ENCODE data around the gene PBX1.
A peak's percentile ranks its signal among the peaks of the same experiment; 100 is the strongest.
"Not testable (repeated sequence)": the region's sequence is repeated elsewhere in the genome, so short reads cannot be mapped to it uniquely, and the experiment has no call there.

PBX1 gene

DNA sequence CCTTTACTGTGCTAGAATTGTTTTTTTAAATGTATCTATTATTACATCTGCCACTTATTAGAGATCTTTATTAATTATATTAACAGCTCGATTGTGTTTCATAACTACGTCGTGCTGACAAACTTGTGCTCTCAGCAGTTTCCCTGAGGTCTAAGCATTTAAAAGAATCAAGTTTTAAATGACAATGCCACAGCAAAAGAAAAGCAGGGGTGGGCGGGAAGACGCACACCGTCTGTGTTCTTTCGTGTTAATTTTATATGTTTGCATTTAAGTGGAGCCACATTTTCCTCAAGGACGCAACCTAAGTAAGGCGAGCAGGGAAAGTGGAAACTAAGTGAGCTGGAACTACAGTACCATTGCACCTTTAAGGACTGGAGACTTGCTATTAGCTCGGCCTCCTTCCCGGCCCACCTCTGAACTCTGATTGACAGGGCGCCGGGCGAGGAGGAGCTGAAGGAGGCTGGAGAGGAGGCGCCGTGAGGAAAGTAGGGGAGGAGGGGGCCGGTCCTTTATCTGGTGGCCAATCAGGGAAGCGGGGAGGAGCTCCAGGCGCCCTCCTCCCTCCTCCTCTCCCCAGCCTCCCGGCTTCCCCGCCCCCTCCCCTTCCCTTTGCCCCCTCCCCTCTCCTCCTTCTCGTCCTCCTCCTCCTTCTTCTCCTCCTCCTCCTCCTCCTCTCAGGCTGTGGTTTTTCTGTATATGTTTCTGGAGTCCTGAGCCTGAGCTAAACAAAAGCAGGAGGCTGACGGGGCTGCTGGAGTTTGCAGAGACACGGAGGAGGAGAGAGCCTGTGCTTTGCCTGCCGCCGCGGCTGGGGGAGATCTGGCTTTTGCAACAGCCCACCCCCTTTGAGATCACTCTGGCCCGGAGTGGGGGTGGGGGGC lies at the start of gene PBX1:
Gene PBX1 (plus strand): TSS at position 724 of the 881 bp plus-strand sequence.
- peak; percentile 97 for DNase-seq

DNA sequence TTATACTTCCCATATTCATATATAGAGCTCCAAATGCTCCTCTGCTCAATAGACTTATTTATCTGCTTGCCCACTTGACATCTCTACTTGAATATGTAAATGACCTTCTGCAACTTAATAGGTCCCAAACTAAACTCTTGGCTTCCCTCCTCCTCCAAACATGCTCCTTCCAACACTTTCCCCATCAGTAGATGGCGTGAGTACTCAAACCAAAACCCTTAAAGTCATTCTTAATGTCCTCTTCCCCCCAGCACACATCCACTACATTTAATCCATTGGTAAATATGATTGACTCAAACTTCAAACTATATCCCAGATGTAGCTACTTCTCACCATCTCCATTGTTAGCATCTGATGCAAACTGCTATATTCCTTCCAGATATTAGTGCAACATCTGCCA lies 48.5 kb upstream of the PBX1 start:
- no peak for DNase-seq

DNA sequence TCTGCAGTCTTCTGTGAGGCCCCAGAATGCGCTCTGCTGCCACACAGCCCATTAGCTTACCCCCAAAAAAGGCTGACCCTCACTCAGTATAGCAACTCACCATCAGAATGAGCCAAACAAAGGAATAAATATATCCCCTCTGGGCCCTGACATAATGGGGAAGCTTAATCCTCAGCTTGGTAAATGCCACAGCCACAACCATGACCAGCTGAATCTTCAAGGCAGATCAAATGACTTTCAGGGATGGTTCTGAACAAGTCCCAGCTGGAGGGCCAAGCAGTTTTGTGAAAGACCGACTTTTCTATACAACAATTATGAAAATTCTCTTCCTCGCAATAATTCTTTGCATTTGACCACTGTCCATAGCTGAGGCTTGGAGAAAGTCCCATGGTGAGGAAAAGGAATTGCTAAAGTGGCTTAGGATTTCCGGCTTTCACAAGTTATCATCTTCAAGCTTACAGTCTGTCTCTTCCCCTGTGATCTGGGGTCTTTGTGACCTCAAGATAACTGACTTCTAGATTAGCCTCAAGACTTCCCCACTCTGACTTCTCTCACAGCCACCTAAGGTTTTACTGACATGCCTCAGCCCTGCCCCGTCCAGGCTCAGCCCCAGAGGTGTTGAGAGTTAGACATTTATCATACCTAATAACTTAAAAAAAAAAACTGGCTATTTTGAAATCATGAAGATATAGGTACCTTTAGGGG lies 47.8 kb upstream of the PBX1 start:
- DNase-seq: no peak

- no peak for DNase-seq
These were observed 43.8 kb upstream of the PBX1 start for GRCh38 chr1:164515231-164515630.

DNA sequence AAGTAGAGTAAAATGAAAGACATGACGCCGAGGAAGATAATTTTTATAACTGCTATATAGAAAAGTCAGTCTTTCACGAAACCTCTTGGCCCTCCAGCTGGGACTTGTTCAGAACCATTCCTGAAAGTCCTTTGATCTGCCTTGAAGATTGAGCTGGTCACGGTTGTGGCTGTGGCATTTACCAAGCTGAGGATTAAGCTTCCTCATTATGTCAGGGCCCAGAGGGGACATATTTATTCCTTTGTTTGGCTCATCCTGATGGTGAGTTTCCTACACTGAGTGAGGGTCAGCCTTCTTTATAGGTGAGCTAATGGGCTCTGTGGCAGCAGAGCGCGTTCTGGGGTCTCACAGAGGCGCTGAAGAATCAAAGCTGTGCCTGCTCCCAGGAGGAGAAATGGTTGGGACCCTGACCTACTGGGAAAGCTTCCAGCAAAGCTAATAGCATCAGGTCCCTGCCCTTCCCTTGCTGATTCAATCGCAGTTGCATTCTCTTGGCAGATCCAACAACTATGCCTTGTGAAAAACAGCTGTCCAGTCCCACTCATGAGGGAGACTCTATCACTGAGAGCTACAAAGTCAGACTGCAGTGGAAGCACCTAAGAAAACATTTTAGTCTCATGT lies 43.2 kb upstream of the PBX1 start:
- DNase-seq: no peak

- no peak for DNase-seq
These were observed 42.4 kb upstream of the PBX1 start for GRCh38 chr1:164516591-164516990.

GRCh38 chr1:164518692-164519332 lies 40.2 kb upstream of the PBX1 start:
- DNase-seq: no peak

DNA sequence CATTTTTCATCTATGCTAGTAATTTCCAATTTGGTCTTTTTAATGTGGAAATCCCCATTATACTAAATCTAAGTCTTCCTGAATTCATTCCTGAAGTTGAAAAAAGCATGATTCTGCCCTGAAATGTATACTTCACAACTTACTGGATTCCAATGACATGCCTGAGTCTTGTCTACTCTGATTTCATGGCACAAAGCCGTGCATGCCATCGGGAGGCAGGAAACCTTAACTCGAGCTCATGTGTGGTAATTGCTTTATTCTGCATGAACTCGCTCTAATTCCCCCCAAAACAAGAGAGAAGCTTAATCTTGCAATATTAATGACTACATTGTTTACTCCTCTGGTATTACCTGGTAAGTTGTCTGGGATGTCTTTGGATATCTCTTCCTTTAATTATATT lies 39.6 kb upstream of the PBX1 start:
- DNase-seq: no peak

DNA sequence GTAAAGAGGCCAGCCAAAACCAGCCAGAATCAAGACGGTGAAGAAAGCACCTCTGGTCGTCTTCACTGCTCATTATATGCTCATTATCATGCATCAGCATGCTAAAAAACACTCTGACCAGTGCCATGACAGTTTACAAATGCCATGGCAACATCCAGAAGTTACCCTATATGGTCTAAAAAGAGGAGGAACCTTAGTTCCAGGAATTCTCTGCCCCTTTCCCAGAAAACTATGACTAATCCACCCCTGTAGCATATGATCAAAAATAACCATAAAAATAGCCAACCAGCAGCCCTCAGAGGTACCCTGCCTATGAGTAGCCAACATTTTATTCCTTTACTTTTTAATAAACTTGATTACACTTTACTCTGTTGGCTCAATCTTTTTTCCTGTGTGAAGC lies 34.2 kb upstream of the PBX1 start:
- DNase-seq: no peak

DNA sequence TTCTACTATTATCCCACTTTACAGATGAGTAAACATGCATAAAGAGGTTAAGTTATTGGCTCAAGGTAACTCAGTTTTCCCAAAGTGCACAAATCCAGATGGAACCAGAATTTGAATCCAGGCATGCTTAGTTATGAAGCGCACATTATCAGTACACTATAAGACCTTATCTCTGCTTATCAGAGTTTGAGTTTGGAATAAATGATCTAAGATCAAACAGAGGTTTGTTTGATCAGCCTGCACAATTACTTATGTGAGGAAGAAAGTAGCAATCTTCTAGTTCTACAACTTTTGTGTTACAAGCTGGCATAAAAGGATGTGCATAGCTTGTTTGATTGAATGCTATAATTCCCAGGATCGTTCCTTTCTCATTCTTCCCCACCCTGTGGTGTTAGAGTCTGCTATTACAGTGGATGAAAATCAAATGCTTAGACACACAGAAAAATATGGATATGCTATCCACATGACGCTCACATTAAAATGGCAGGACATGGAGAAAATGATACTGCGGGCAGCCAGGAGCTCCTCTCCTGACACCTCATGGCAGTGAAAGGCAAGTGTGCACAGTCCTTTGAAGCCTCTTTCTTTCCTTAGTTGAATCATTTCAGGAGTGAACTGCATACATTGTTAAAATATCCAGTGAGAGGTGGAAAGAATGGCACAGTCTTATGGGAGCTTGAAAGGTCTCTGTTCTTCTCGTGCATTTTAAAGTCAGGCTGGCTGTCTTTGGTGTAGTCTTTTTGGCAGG lies 23.9 kb upstream of the PBX1 start:
- DNase-seq: no peak

GRCh38 chr1:164552463-164552988 lies 6.5 kb upstream of the PBX1 start:
- not testable (repeated sequence) for DNase-seq

DNA sequence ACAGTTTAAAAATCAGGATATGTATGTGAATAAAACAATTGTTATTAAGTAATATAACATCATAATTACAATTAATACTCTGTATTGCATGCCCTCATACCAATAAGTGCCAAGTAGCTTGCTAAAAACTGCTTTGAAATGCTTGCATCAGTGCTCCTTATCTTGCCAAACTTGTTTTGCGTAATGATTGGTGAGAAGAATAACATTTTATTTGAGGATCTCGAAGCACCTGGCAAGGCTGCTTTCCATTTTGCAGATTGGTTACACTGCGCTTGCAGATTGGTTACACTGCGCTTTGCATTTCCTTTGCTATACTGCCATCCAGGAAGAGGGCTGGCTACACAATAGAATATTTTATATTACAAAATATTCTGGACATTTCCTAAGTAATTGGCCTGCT lies 1.7 kb upstream of the PBX1 start:
- DNase-seq: no peak

DNA sequence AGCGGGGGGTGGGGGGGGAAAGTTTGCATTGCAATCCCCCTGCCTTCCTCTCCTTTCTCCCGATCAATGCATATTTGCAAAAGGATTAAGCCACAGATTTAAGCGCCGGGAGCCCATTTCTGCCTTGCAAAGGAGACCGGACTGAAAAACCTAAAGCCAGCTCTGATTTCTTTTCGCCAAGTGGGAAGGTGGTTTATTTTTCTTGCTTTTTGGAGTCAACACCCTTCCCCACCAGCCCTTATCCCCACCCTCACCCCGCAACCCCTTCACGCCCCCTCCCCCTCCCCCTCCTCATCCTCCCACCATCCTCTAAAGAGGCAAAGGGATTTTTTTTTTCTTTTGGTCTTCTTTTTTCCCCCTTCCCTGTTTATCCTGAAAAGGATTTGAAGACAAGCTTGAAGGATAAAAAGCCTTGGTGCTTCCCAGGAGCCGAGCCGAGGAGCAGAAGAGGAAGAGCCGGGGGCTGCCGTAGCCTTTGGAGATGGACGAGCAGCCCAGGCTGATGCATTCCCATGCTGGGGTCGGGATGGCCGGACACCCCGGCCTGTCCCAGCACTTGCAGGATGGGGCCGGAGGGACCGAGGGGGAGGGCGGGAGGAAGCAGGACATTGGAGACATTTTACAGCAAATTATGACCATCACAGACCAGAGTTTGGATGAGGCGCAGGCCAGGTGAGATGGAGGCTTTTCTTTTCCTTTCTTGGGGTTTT lies 513 bp downstream of the PBX1 start:
- DNase-seq: peak; percentile 79

DNA sequence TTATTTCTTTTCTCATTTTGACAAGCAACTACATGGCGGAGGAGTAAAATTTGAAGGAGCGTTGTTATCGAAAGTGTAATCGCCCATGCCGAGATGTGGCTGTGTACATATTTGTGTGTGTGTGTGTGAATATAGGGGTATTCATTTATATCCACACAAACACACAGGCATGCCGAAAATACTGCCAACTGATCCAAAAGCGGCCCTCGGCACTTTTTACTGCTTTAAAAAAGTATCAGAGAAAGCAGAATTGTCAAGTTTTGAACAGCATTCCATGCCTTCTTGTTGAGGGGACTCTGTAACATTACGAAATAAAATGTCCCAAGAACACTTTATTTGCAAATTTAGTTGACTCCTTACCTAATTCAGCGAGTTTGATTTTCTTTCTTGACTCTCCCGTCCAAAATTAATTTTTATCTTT lies 1.1 kb downstream of the PBX1 start:
- no peak for DNase-seq

GRCh38 chr1:164560556-164560955 lies 1.6 kb downstream of the PBX1 start:
- DNase-seq: no peak

DNA sequence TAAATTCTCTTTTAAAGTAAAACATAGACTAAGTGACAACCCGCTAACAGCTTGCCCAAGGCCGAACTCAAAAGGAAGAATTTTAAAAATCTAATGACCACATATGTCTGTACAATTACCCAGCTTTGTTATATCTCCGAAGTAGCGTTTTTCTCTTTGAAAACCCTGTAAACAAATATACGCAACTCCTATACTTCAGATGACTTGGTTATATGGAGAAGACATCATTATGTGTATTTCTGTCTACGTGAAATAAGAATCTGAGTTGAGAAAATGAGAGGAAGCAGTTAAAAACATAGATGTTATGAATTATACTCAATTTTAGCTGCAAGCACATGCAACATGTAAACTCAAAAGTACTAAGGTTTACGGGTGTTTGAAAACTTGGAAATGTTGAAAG lies 2.0 kb downstream of the PBX1 start:
- no peak for DNase-seq

GRCh38 chr1:164561472-164561871 lies 2.5 kb downstream of the PBX1 start:
- DNase-seq: no peak

DNA sequence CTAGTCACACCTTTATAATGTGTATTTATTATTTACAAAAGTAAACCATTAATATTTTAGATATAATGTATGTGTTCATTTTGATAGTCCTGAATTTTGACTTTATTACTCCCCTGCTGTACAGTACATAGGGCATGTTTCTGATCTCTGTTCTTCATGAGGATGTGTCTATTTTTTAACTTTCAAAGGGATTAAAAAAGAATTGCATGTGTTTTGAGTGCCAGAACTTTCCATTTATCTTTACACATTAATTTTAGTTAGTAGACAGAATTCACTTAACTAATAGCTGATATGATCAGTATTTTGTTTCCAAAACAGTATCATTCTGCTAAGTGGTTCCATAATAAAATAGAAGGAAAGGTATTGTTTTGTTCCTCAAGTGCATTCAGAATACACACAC lies 3.1 kb downstream of the PBX1 start:
- no peak for DNase-seq

- no peak for DNase-seq
These were observed 3.5 kb downstream of the PBX1 start for GRCh38 chr1:164562511-164562910.

GRCh38 chr1:164562947-164563520 lies 4.0 kb downstream of the PBX1 start:
- no peak for DNase-seq

DNA sequence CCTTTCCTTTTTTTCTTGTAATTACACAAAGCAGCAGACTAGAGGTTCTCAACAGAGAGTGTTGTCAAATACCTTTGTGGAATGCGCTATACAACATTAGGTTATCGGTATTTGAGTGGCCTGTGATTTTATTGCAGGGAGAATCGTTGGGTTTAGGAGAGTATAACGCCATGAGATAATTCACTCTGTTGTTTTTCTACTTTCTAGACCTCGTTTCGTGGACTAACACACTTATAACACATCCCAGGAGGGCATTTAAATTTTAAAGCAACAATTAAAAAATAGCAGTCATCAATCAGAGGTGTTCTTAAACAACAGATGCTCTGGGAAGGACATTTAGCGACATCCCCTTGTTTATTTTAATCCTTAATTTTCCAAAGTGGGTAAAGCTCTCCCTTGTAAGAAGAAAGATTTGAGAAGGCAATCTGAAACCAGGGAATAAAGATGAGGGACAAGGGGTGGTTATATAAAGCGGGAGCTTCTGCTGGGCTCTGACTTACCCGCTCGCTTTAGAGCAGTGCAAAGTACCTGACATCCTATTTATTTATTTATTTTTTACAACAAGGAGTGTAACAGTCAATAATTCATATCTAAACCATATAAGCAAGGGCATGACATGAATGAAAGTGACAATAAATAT lies 4.9 kb downstream of the PBX1 start:
- no peak for DNase-seq

Measured in NCI-H1048 (cell line).